ENCODE data around the gene ARL6IP6. TPM values are rescaled to one million over a fixed set of nuclear protein-coding genes. Genes with fewer than 3 reads are reported as not detected.
"Not testable (repeated sequence)": the region's sequence is repeated elsewhere in the genome, so short reads cannot be mapped to it uniquely, and the experiment has no call there.

ARL6IP6 gene
- total and polyA plus RNA-seq, 2 experiments from 2014 or later: 30.9 to 33.6 TPM

GRCh38 chr2:152723918-152724317 is 5.5 kb downstream of the ARL6IP6 start:
- Histone ChIP-seq H3K4me1 (ENCODE audit: insufficient read depth) (peaks cover 20% of the 10 kb centered on the region), H3K79me2 (ENCODE audit: insufficient read depth) (peaks cover 96% of the 10 kb centered on the region), H3K27me3 (replicated peaks; ENCODE audit: insufficient read depth) (no peaks in the 10 kb centered on the region), H4K20me1 (ENCODE audit: insufficient read depth) (no peaks in the 10 kb centered on the region), H3K4me3 (no peak overlapping the region), H3K27ac (no peak overlapping the region), H3K9me3 (ENCODE audit: low read depth) (no peaks in the 10 kb centered on the region), H3F3A (ENCODE audit: insufficient read depth) (no peaks in the 10 kb centered on the region), H3K9ac (no peak overlapping the region), H3K9me2 (ENCODE audit: insufficient read depth) (no peaks in the 10 kb centered on the region), H3K4me2 (ENCODE audit: unreplicated experiment) (no peak overlapping the region), H2AFZ (no peak overlapping the region), H3K36me3 (ENCODE audit: low read depth) (no peaks in the 10 kb centered on the region)
- 96 to 100% methylated on average over 1 of the region's 1 CpG for WGBS, 2 experiments (ENCODE audit: low coverage in 1 of 2, low lambda C conversion rate in 2 of 2, missing lambda C conversion rate in 2 of 2)
- in situ Hi-C loops (cut with MboI): no loop called here
- no peak for DNase-seq
- TF ChIP-seq EZH2phosphoT487 (IDR thresholded peaks at IDR 0.05; ENCODE audit: insufficient read depth, low read depth): no peak
- no peak for TF ChIP-seq EZH2 (IDR thresholded peaks at IDR 0.05; ENCODE audit: insufficient read depth, poor library complexity, severe bottlenecking)

DNA sequence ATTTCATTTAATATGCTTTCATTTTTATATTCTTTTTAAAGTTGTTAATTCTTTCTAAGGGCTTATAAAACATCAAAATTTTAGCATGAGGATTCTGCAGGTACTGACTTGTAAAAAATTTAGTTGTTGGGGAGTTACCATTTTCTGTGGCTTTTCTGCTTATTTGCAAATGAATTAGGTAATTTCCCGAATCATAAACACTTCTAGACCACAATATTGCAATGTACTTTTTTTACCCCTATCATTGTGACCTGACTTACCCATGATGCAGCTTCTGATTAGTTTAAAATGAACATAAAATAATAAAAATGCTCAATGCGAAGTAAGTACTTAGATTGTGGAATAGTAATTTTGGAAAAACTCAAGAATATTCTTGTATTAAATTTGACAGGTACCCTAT is 11.4 kb downstream of the ARL6IP6 start:
- Histone ChIP-seq H3K4me3 (no peak overlapping the region), H3K79me2 (ENCODE audit: insufficient read depth) (peaks cover 67% of the 10 kb centered on the region), H2AFZ (no peak overlapping the region), H3K27ac (no peak overlapping the region), H3K9me2 (ENCODE audit: insufficient read depth) (no peaks in the 10 kb centered on the region), H3K9me3 (ENCODE audit: low read depth) (no peaks in the 10 kb centered on the region), H3K9ac (no peak overlapping the region), H3K4me2 (ENCODE audit: unreplicated experiment) (no peak overlapping the region), H3K36me3 (ENCODE audit: low read depth) (no peaks in the 10 kb centered on the region), H4K20me1 (ENCODE audit: insufficient read depth) (0 out of 2 replicates have a peak, but pooled peaks cover 4% of the 10 kb centered on the region), H3K4me1 (ENCODE audit: insufficient read depth) (peaks cover 10% of the 10 kb centered on the region), H3K27me3 (replicated peaks; ENCODE audit: insufficient read depth) (no peaks in the 10 kb centered on the region), H3F3A (ENCODE audit: insufficient read depth) (no peaks in the 10 kb centered on the region)
- 95 to 97% methylated on average over 2 of the region's 2 CpGs for WGBS, 2 experiments (ENCODE audit: low coverage in 1 of 2, low lambda C conversion rate in 2 of 2, missing lambda C conversion rate in 2 of 2)
- no peak for DNase-seq
- in situ Hi-C loops (cut with MboI): loop anchor here (25.0 kb wide), 1 partner anchor 782 kb away; no protein-coding TSS in a partner anchor
- TF ChIP-seq EZH2phosphoT487 (IDR thresholded peaks at IDR 0.05; ENCODE audit: insufficient read depth, low read depth): no peak

GRCh38 chr2:152730591-152731333 is 12.3 kb downstream of the ARL6IP6 start:
- Histone ChIP-seq H3K27ac (no peak overlapping the region), H3K79me2 (ENCODE audit: insufficient read depth) (peaks cover 60% of the 10 kb centered on the region), H3K36me3 (ENCODE audit: low read depth) (peaks cover under 1% of the 10 kb centered on the region; the same call in 1 of the 2 replicates), H3K9me2 (ENCODE audit: insufficient read depth) (no peaks in the 10 kb centered on the region), H2AFZ (no peak overlapping the region), H3K9me3 (ENCODE audit: low read depth) (no peaks in the 10 kb centered on the region), H4K20me1 (ENCODE audit: insufficient read depth) (0 out of 2 replicates have a peak, but pooled peaks cover 5% of the 10 kb centered on the region), H3F3A (ENCODE audit: insufficient read depth) (no peaks in the 10 kb centered on the region), H3K4me1 (ENCODE audit: insufficient read depth) (peaks cover 1% of the 10 kb centered on the region), H3K27me3 (replicated peaks; ENCODE audit: insufficient read depth) (no peaks in the 10 kb centered on the region), H3K9ac (no peak overlapping the region), H3K4me3 (no peak overlapping the region), H3K4me2 (ENCODE audit: unreplicated experiment) (no peak overlapping the region)
- 100% methylated on average over 1 of the region's 1 CpG for WGBS, 2 experiments (ENCODE audit: low coverage in 1 of 2, low lambda C conversion rate in 2 of 2, missing lambda C conversion rate in 2 of 2)
- in situ Hi-C loops (cut with MboI): loop anchor here (25.0 kb wide), 1 partner anchor 782 kb away; no protein-coding TSS in a partner anchor
- DNase-seq: peak; percentile 19
- TF ChIP-seq EZH2phosphoT487 (IDR thresholded peaks at IDR 0.05; ENCODE audit: insufficient read depth, low read depth) (no peak), EZH2 (IDR thresholded peaks at IDR 0.05; ENCODE audit: insufficient read depth, poor library complexity, severe bottlenecking) (no peak)

DNA sequence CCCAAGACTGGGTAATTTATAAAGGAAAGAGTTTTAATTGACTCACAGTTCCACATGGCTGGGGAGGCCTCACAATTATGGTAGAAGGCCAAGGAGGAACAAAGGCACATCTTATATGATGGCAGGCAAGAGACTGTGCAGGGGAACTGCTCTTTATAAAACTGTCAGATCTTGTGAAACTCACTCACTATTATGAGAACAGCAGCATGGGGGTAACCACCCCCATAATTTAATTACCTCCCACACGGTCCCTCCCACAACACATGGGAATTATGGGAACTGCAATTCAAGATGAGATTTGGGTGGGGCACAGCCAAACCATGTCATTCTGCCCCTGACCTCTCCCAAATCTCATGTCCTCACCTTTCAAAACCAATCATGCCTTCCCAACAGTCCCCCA is 19.1 kb downstream of the ARL6IP6 start:
- WGBS, 2 experiments (ENCODE audit: low coverage in 1 of 2, low lambda C conversion rate in 2 of 2, missing lambda C conversion rate in 2 of 2): 100% methylated on average over 1 of the region's 1 CpG
- not testable (repeated sequence) for H3K36me3 ChIP-seq (ENCODE audit: low read depth)

More for the DNA sequence above, 19.1 kb downstream of the ARL6IP6 start:
- not testable (repeated sequence) for H2AFZ ChIP-seq; H3K4me1 ChIP-seq (ENCODE audit: insufficient read depth); H3K9me2 ChIP-seq (ENCODE audit: insufficient read depth); H3K9ac ChIP-seq; H3K4me2 ChIP-seq (ENCODE audit: unreplicated experiment); H3K4me3 ChIP-seq; H3K27me3 ChIP-seq (replicated peaks; ENCODE audit: insufficient read depth); H3K27ac ChIP-seq; H3K9me3 ChIP-seq (ENCODE audit: low read depth); H4K20me1 ChIP-seq (ENCODE audit: insufficient read depth); H3F3A ChIP-seq (ENCODE audit: insufficient read depth); DNase-seq
- H3K79me2 ChIP-seq (ENCODE audit: insufficient read depth): peaks cover 17% of the 10 kb centered on the region
- in situ Hi-C loops (cut with MboI): loop anchor here (25.0 kb wide), 1 partner anchor 775 kb away; no protein-coding TSS in a partner anchor
